Measurements from ENCODE around the gene LINC00237. TPM values are rescaled to one million over a fixed set of nuclear protein-coding genes. Genes with fewer than 3 reads are reported as not detected.

The LINC00237 gene
- polyA plus RNA-seq, 4 donors, result not detected

GRCh38 chr20:21052686-21053001 is 53.5 kb downstream of the LINC00237 start:
- DNase-seq (ENCODE audit: low read depth in 4 of 4, low spot score in 3 of 4), result no peak

GRCh38 chr20:21052241-21052640 is 53.9 kb downstream of the LINC00237 start:
- no peak for DNase-seq (ENCODE audit: low read depth in 4 of 4, low spot score in 3 of 4)

- DNase-seq (ENCODE audit: low read depth in 4 of 4, low spot score in 3 of 4), result no peak
These were observed 55.4 kb downstream of the LINC00237 start for GRCh38 chr20:21050710-21051109.

DNA sequence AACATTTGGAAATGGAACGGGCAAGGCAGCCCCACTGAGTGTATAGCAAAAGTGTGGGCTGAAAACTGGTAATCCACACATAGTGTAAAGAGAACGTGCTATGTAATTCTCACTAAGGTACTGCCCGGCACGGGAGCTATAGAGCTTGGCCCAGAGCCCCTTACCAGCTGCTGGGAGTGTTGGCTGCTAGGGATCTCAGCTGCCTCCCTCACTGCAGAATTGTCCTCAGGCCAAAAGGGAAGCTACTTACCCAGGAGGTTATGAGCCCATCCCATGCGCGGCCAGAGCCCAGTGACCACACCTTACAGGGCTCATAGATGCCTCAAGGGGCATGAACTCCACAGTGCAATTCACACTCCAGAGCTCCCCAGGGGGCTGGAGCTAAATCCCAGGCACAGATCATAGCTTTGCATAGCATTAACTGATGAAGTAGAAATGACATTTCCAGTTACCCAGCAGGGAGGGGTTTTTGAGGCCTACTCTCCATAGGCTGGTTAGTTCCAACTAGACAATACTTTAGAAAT is 56.8 kb downstream of the LINC00237 start:
- DNase-seq (ENCODE audit: low read depth in 4 of 4, low spot score in 3 of 4), result no peak

- no peak for DNase-seq (ENCODE audit: low read depth in 4 of 4, low spot score in 3 of 4)
These were observed 57.3 kb downstream of the LINC00237 start for GRCh38 chr20:21048841-21049273.

- DNase-seq (ENCODE audit: low read depth in 4 of 4, low spot score in 3 of 4), result no peak
These were observed 58.2 kb downstream of the LINC00237 start for GRCh38 chr20:21047981-21048380.

DNA sequence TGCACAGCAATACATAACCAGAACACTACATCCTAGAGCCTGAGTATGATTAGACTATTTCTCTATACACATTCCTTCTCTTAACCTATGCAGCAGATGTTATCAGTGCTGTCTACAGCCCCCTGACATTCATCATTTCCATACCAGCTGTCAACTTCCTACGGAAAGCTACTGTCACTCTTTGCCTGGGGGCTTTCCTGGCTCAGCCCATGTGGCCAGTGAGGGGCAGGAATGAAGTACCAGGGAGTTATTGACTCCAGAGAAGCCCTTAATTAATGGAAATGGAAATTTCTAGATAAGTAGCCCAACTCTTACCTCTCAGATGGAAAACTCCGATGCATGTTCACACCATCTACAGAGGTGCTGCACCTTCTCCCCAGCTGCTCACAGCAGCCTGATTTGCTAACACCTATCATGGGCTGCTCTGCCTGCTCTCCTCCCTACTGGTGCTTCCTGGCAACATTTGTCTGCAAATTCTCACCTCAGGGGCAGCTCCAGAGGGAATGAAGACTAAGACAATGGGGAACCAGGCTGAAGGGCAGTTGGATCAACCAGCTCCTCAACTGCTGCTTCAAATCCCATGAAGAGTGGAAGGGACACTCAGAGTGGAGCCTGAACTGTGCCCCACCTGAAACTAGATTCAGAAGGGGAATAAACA is 59.6 kb downstream of the LINC00237 start:
- no peak for DNase-seq (ENCODE audit: low read depth in 4 of 4, low spot score in 3 of 4)

Other genes starting within 250 kb of the LINC00237 start
- 10 to 100 TPM; 24.1 to 38.5 (median 34.8) TPM for gene KIZ, start 19.7 kb upstream of the LINC00237 start, polyA plus RNA-seq (ENCODE audit: insufficient read length in 4 of 4)
- 100 to 1,000 TPM in 2 of 4 donors, 10 to 100 TPM in 2; 76.6 to 113 (median 94.8) TPM for gene XRN2, start 197.0 kb upstream of the LINC00237 start, polyA plus RNA-seq (ENCODE audit: insufficient read length in 4 of 4)